HCT116 (cell line): ENCODE results near the gene PSMB5. TPM values are rescaled to one million over a fixed set of nuclear protein-coding genes. Genes with fewer than 3 reads are reported as not detected.

Experiments
- ATAC-seq: fragments of 200-7000 bp; cut with Tn5 transposase; 2 replicates; pipeline ENCODE4 v1.9.1; 2020; ENCODE audit warnings: mild to moderate bottlenecking, moderate library complexity
- BruUV-seq: library from RNA; stranded (reverse); fragments of 400-500 nt; replicated peaks from 2 replicates; lab custom pipeline; 2021; lab: Mats Ljungman, UMichigan
- CTCF ChIA-PET: fragments of 300-600 bp; sonication (Branson Sonifier 250); formaldehyde crosslinking; loops from one replicate; lab custom pipeline; 2021; ENCODE audit warnings: antibody characterized with exemption; lab: Charles Lee
- POLR2A ChIA-PET: fragments of 300-600, 350-600 bp; sonication (Branson Sonifier 250); formaldehyde crosslinking; loops from one replicate; lab custom pipeline; 2021; ENCODE audit warnings: antibody characterized with exemption; lab: Charles Lee
- RAD21 ChIA-PET, 2 experiments: fragments of 300-600 bp; sonication (Branson Sonifier 250); formaldehyde crosslinking; loops; one replicate each; lab custom pipeline; 2023; ENCODE audit warnings: low total read pairs in 2 of 2; ENCODE audit not compliant: uncharacterized antibody in 2 of 2, unreplicated experiment in 2 of 2, low non-redundant PET in 1 of 2; lab: Charles Lee
- DNase-seq: peaks from one replicate; pipeline ENCODE4 v3.0.0-alpha.2; 2010; ENCODE audit warnings: low read depth, low spot score
- H2AFZ ChIP-seq: fragments of 200-600 bp; shearing (Covaris generic), sonication (generic); 2 replicates; pipeline ENCODE4 v1.6.1; 2017; ENCODE audit warnings: low read depth, mixed run types, mixed read lengths, antibody characterized with exemption, low read length; ENCODE audit not compliant: poor library complexity, severe bottlenecking
- H3K27ac ChIP-seq: 2 replicates; pipeline ENCODE4 v1.5.1; 2012; ENCODE audit warnings: low read depth, low read length
- H3K27me3 ChIP-seq: fragments of 200-600 bp; sonication (generic); 2 replicates; pipeline ENCODE4 v1.6.1; 2016; ENCODE audit warnings: mixed run types, low read length, mixed read lengths; ENCODE audit not compliant: insufficient read depth
- H3K36me3 ChIP-seq, 2 experiments: fragments of 200-500 bp in 1 of 2; fragments of 200-600 bp in 1 of 2; sonication (Bioruptor generic) in 1 of 2; sonication (generic) in 1 of 2; 2 replicates each; pipeline versions ENCODE4 v1.5.1 to v1.6.1; 2014 to 2016; ENCODE audit warnings: low read length in 2 of 2, inconsistent platforms in 1 of 2, mixed read lengths in 1 of 2, mixed run types in 1 of 2; ENCODE audit not compliant: insufficient read depth in 2 of 2, control insufficient read depth in 1 of 2
- H3K4me1 ChIP-seq, 2 experiments: fragments of 200-600 bp in 1 of 2; sonication (generic) in 1 of 2; 2 replicates each; pipeline versions ENCODE4 v1.5.1 to v1.6.1; 2012 to 2017; ENCODE audit warnings: low read length in 2 of 2, inconsistent platforms in 1 of 2, mild to moderate bottlenecking in 1 of 2, mixed read lengths in 1 of 2, mixed run types in 1 of 2, moderate library complexity in 1 of 2; ENCODE audit not compliant: insufficient read depth in 2 of 2, control insufficient read depth in 1 of 2
- H3K4me2 ChIP-seq: fragments of 200-600 bp; sonication (generic); 2 replicates; pipeline ENCODE4 v1.6.1; 2017; ENCODE audit warnings: mixed run types, low read length, mixed read lengths
- H3K4me3 ChIP-seq, 2 experiments: fragments of 200-600 bp in 1 of 2; sonication (generic) in 1 of 2; replicated peaks in 1 of 2; 2 replicates each; pipeline ENCODE4 v1.5.1; 2011 to 2016; ENCODE audit warnings: low read length in 2 of 2, control low read depth in 1 of 2, low read depth in 1 of 2, mild to moderate bottlenecking in 1 of 2, mixed read lengths in 1 of 2, mixed run types in 1 of 2
- H3K79me2 ChIP-seq: fragments of 200-600 bp; sonication (generic); 2 replicates; pipeline ENCODE4 v1.6.1; 2017; ENCODE audit warnings: mild to moderate bottlenecking, mixed run types, low read length, moderate library complexity, mixed read lengths; ENCODE audit not compliant: insufficient read depth
- H3K9ac ChIP-seq: fragments of 200-600 bp; sonication (generic); 2 replicates; pipeline ENCODE4 v1.6.1; 2016; ENCODE audit warnings: low read length, mixed read lengths
- H3K9me2 ChIP-seq: fragments of 200-600 bp; sonication (generic), shearing (Covaris generic); 2 replicates; pipeline ENCODE4 v1.6.1; 2017; ENCODE audit warnings: mixed run types, mild to moderate bottlenecking, moderate library complexity; ENCODE audit not compliant: insufficient read depth
- H3K9me3 ChIP-seq, 2 experiments: fragments of 200-500 bp in 1 of 2; fragments of 200-600 bp in 1 of 2; sonication (Bioruptor generic) in 1 of 2; sonication (generic) in 1 of 2; 2 replicates each; pipeline ENCODE4 v1.6.1; 2014 to 2017; ENCODE audit warnings: low read length in 2 of 2, mixed read lengths in 2 of 2, inconsistent platforms in 1 of 2, low read depth in 1 of 2, mild to moderate bottlenecking in 1 of 2, mixed run types in 1 of 2, moderate library complexity in 1 of 2; ENCODE audit not compliant: control insufficient read depth in 1 of 2, insufficient read depth in 1 of 2
- H4K20me1 ChIP-seq: fragments of 200-600 bp; sonication (generic), shearing (Covaris generic); 2 replicates; pipeline ENCODE4 v1.6.1; 2017; ENCODE audit warnings: mixed run types, mild to moderate bottlenecking, moderate library complexity; ENCODE audit not compliant: insufficient read depth
- CBX3 ChIP-seq: IDR thresholded peaks from 2 replicates; pipeline ENCODE4 v1.6.1; 2012; ENCODE audit warnings: low read depth
- CEBPB ChIP-seq: IDR thresholded peaks from 2 replicates; pipeline ENCODE4 v1.6.1; 2012; ENCODE audit warnings: low read depth
- ELF1 ChIP-seq: IDR thresholded peaks from 2 replicates; pipeline ENCODE4 v1.6.1; 2012; ENCODE audit warnings: low read depth, borderline replicate concordance
- EZH2 ChIP-seq: fragments of 200-600 bp; sonication (generic); IDR thresholded peaks from 2 replicates; pipeline ENCODE4 v1.6.1; 2017; ENCODE audit warnings: antibody characterized with exemption, mixed run types
- EZH2phosphoT487 ChIP-seq: fragments of 200-600 bp; IDR thresholded peaks from 2 replicates; pipeline ENCODE4 v1.6.1; 2018; ENCODE audit warnings: antibody characterized with exemption, borderline replicate concordance
- FOSL1 ChIP-seq: IDR thresholded peaks from 2 replicates; pipeline ENCODE4 v1.6.1; 2012; ENCODE audit warnings: low read depth
- JUND ChIP-seq: IDR thresholded peaks from 2 replicates; pipeline ENCODE4 v1.6.1; 2012
- POLR2A ChIP-seq: IDR thresholded peaks from 2 replicates; pipeline ENCODE4 v1.7.0; 2011; ENCODE audit warnings: borderline replicate concordance; ENCODE audit not compliant: insufficient read depth, insufficient read length; ENCODE audit errors: extremely low read depth
- POLR2AphosphoS5 ChIP-seq: IDR thresholded peaks from 2 replicates; pipeline ENCODE4 v1.6.1; 2011; ENCODE audit warnings: mild to moderate bottlenecking, low read depth, low read length, moderate library complexity
- RAD21 ChIP-seq: IDR thresholded peaks from 2 replicates; pipeline ENCODE4 v1.6.1; 2012; ENCODE audit warnings: low read depth, mild to moderate bottlenecking
- SIN3A ChIP-seq: IDR thresholded peaks from 2 replicates; pipeline ENCODE4 v1.6.1; 2012; ENCODE audit warnings: low read depth
- SP1 ChIP-seq: IDR thresholded peaks from 2 replicates; pipeline ENCODE4 v1.6.1; 2012; ENCODE audit warnings: low read depth
- SRF ChIP-seq: IDR thresholded peaks from 2 replicates; pipeline ENCODE4 v1.6.1; 2012; ENCODE audit warnings: low read depth
- YY1 ChIP-seq: IDR thresholded peaks from 2 replicates; pipeline ENCODE4 v1.6.1; 2011; ENCODE audit warnings: low read length, low read depth, moderate library complexity, mild to moderate bottlenecking; ENCODE audit not compliant: insufficient replicate concordance; ENCODE audit errors: extremely low read depth
- ZFX ChIP-seq: fragments of 450-650 bp; IDR thresholded peaks from 2 replicates; pipeline ENCODE4 v1.6.1; 2017
- ZNF274 ChIP-seq: fragments of 200-500 bp; sonication (Bioruptor generic); IDR thresholded peaks from 2 replicates; pipeline ENCODE4 v1.6.1; 2014; ENCODE audit warnings: mild to moderate bottlenecking, low read depth, low read length, inconsistent platforms
- intact Hi-C: fragments of 100-400 bp; cut with micrococcal nuclease; formaldehyde crosslinking; loops from 2 replicates; pipeline ENCODE4 v1.10.0; 2022
- total RNA-seq: library from RNA; stranded (reverse); gene quantifications from one replicate; pipeline ENCODE4 v1.2.1, GENCODE V29; 2021; ENCODE audit not compliant: unreplicated experiment
- TF ChIP-seq, protein P1 (sequence below), 3 experiments: fragments of 200-600 bp in 1 of 3; sonication (generic) in 1 of 3; IDR thresholded peaks in 2 of 3; conservative IDR thresholded peaks in 1 of 3; 2 replicates each; pipeline ENCODE4 v1.5.1; 2012 to 2017; ENCODE audit warnings: low read depth in 2 of 3, low read length in 2 of 3, antibody characterized with exemption in 1 of 3, borderline replicate concordance in 1 of 3, control low read depth in 1 of 3, mild to moderate bottlenecking in 1 of 3, mixed read lengths in 1 of 3, mixed run types in 1 of 3, moderate library complexity in 1 of 3; ENCODE audit not compliant: insufficient read depth in 1 of 3
- TF ChIP-seq, protein P2 (sequence below): IDR thresholded peaks from 2 replicates; pipeline ENCODE4 v1.6.1; 2012

Gene PSMB5
- total RNA-seq, 1 experiment from 2014 or later, result 212 TPM

DNA sequence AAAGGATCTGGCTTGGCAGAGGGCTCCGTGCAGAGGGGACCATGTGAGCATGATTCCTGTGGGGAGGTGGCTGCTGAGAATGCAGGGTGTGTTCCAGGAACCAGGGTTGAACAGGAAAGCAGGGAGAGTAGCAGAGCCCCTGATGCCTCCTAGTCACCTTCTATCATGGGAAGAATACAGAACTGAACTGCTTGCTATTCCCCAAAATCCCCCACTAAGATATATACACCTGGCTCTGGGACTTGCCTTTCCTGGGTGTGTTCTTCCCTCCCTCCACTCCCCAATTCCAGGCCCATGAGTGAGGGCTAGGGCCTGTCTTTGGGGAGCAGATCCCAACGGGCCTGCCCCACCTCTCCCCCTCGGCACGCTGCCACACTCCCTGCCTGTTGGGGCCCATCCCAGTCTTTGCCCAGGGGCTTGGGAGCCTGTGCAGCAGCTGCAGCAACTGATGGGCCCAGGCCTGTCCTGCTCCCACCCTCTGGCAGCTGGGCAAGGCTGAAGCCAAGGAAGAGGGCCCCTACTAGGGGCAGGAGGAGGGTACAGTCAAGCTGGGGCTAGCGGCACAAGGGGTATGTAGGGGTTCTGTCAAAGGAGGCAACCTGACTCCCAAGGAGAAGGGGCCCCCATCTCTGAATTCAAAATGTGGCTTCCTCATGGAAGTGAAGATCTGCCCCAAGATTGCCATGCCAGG is 55.6 kb downstream of the PSMB5 start:
- H3K27ac ChIP-seq, result peak overlapping the region; percentile 95
- H3K27me3 ChIP-seq, result no peaks in the 10 kb centered on the region
- CTCF ChIA-PET, result interaction anchor here (1.9 to 2.6 kb wide), 2 partner anchors 16 to 90 kb away, joined by 10 to 19 read pairs; no protein-coding TSS in a partner anchor
- peak overlapping the region in 1 of 2 experiments; percentile 83; a peak in 3 of 4 replicates for H3K4me3 ChIP-seq
- TF ChIP-seq ZFX (peak; percentile 17; the same call in 1 of the 2 replicates), SRF (no peak)
- peaks cover 58 to 67% of the 10 kb centered on the region in 2 experiments for H3K4me1 ChIP-seq
- no TSS peak for BruUV-seq
- no peaks in the 10 kb centered on the region for H4K20me1 ChIP-seq
- H2AFZ ChIP-seq, result no peak overlapping the region
- POLR2A ChIA-PET, result no interaction called here
- H3K9me3 ChIP-seq, result no peaks in the 10 kb centered on the region
- H3K36me3 ChIP-seq, result peaks cover 0 to 16% of the 10 kb centered on the region in 2 experiments; a peak in 1 of 4 replicates
- DNase-seq, result no peak
- H3K9me2 ChIP-seq, result no peaks in the 10 kb centered on the region
- RAD21 ChIA-PET, result no interaction called here
- intact Hi-C loops, result no loop called here
- peaks cover 53% of the 10 kb centered on the region for H3K79me2 ChIP-seq
- peak overlapping the region; percentile 90 for H3K9ac ChIP-seq
- peak overlapping the region; percentile 97 for H3K4me2 ChIP-seq
- no peak for ATAC-seq

DNA sequence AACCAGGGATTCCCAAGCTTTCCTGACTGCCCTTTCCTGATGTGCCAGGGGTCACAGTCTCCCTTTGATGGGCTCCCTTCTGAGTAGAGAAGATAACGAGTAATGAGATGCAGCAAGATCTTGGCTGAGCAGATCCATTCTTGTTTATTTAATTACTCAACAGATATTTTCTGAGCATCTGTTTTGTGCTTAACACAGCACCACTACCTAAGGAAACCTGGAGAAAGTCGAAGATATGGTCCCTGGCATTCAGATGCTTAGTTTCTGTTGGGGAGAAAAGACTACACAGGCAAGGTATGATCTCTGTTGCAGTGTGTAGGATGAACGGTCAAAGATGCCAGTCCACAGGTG is 56.2 kb downstream of the PSMB5 start:
- peak overlapping the region; percentile 90 for H3K9ac ChIP-seq
- ATAC-seq, result no peak
- no peaks in the 10 kb centered on the region for H4K20me1 ChIP-seq
- ChIA-PET RAD21 (interaction anchor here in 1 of 2 experiments (0.6 kb wide), 1 partner anchor 23 kb away, joined by 4 read pairs; no protein-coding TSS in a partner anchor), POLR2A (no interaction called here), CTCF (interaction anchor here (1.9 to 2.6 kb wide), 4 partner anchors 8 to 90 kb away, joined by 10 to 22 read pairs (median 16); no protein-coding TSS in a partner anchor)
- intact Hi-C loops, result no loop called here
- H3K4me1 ChIP-seq, result peaks cover 60 to 65% of the 10 kb centered on the region in 2 experiments
- H3K4me3 ChIP-seq, result peak overlapping the region in 1 of 2 experiments; percentile 38; a peak in 2 of 4 replicates
- no peaks in the 10 kb centered on the region for H3K9me2 ChIP-seq
- no peaks in the 10 kb centered on the region for H3K27me3 ChIP-seq
- no peaks in the 10 kb centered on the region for H3K9me3 ChIP-seq
- peaks cover 53% of the 10 kb centered on the region for H3K79me2 ChIP-seq
- no TSS peak for BruUV-seq
- H3K36me3 ChIP-seq, result peaks cover 0 to 21% of the 10 kb centered on the region in 2 experiments; a peak in 1 of 4 replicates
- DNase-seq, result no peak
- peak overlapping the region; percentile 97 for H3K4me2 ChIP-seq
- H3K27ac ChIP-seq, result peak overlapping the region; percentile 95
- no peak overlapping the region for H2AFZ ChIP-seq
- TF ChIP-seq SRF, result no peak
- TF ChIP-seq SIN3A, result no peak
- TF ChIP-seq ZFX, result no peak
- no peak for TF ChIP-seq ZNF274
- TF ChIP-seq, protein P1, sequence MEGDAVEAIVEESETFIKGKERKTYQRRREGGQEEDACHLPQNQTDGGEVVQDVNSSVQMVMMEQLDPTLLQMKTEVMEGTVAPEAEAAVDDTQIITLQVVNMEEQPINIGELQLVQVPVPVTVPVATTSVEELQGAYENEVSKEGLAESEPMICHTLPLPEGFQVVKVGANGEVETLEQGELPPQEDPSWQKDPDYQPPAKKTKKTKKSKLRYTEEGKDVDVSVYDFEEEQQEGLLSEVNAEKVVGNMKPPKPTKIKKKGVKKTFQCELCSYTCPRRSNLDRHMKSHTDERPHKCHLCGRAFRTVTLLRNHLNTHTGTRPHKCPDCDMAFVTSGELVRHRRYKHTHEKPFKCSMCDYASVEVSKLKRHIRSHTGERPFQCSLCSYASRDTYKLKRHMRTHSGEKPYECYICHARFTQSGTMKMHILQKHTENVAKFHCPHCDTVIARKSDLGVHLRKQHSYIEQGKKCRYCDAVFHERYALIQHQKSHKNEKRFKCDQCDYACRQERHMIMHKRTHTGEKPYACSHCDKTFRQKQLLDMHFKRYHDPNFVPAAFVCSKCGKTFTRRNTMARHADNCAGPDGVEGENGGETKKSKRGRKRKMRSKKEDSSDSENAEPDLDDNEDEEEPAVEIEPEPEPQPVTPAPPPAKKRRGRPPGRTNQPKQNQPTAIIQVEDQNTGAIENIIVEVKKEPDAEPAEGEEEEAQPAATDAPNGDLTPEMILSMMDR (IDR thresholded peaks at IDR 0.05 in 2 of 3, conservative IDR thresholded peaks at IDR 0.05 in 1 of 3; ENCODE audit: borderline replicate concordance in 1 of 3, insufficient read depth in 1 of 3, low read depth in 2 of 3, low read length in 2 of 3), result no peak
- TF ChIP-seq SP1, result no peak
- TF ChIP-seq EZH2phosphoT487, result no peak
- no peak for TF ChIP-seq RAD21
- TF ChIP-seq, protein P2, sequence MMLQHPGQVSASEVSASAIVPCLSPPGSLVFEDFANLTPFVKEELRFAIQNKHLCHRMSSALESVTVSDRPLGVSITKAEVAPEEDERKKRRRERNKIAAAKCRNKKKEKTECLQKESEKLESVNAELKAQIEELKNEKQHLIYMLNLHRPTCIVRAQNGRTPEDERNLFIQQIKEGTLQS, result no peak
- no peak for TF ChIP-seq POLR2AphosphoS5
- no peak for TF ChIP-seq ELF1
- TF ChIP-seq FOSL1, result no peak
- TF ChIP-seq CBX3, result no peak
- no peak for TF ChIP-seq YY1
- no peak for TF ChIP-seq POLR2A
- no peak for TF ChIP-seq CEBPB
- no peak for TF ChIP-seq EZH2
- no peak for TF ChIP-seq JUND
